H4 (cell line): ENCODE data around the gene HMGCS2. TPM values are rescaled to one million over a fixed set of nuclear protein-coding genes. Genes with fewer than 3 reads are reported as not detected.

Experiments used
- DNase-seq: peaks from one replicate; pipeline ENCODE4 v3.0.0-alpha.2; 2015; ENCODE audit warnings: low spot score
- total RNA-seq: library from RNA; depleted of rRNA; stranded (reverse); fragments of >200 nt; shearing (Covaris generic); gene quantifications from 2 replicates; pipeline ENCODE4 v1.2.3, GENCODE V29; 2014; rRNA removed

HMGCS2 gene
- total RNA-seq = 0.87 and 3.8 TPM in 2 replicates

GRCh38 chr1:119768778-119769177 is at the start of gene HMGCS2:
Gene HMGCS2, minus strand, starts transcription at chr1:119768905. Its CDS starts 61 bp downstream, at chr1:119768844.
- no peak for DNase-seq

GRCh38 chr1:119818181-119818580 is 49.5 kb upstream of the HMGCS2 start:
- no peak for DNase-seq

DNA sequence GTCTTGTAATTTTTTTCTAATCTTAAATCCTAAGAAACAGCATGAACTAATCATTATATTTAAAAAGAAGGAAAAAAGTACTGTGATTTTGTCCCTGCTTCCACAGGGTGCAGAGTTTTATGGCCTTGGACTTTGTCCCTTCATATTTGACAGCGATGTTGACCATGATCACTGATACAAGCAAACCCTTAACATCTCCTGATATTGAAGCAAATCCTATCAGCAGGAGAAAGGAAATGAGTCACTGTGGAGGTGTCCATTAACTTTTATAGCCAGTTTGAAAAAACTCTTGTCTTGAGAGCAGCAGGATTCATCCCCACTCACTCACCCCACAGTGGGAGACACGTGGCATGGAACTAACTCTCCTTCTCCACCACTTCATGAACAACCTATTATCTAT is 47.7 kb upstream of the HMGCS2 start:
- no peak for DNase-seq

- DNase-seq = no peak
Measured at GRCh38 chr1:119815928-119816327, 47.2 kb upstream of the HMGCS2 start.

- DNase-seq = no peak
Measured at GRCh38 chr1:119815361-119815760, 46.7 kb upstream of the HMGCS2 start.

DNA sequence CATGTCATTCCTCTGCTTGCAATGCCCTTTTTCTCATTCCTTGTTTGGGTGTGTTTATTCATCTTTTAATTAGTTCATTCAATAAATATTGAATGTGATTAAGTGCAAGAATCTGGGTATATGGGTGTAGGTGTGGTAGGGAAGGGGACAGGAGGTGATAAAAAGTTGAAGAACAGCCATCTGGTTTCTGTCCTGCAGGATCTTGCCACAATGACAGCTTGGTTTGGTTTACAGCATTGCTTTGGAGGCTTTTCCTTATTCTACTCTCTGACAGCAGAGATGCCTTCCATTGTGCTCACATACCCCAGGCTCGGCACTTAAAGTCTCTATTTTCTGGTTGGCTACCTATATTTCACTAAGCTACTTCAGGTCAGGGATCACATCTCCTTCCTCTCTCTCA is 45.6 kb upstream of the HMGCS2 start:
- DNase-seq = no peak

GRCh38 chr1:119811985-119812557 is 43.4 kb upstream of the HMGCS2 start:
- DNase-seq = no peak

DNA sequence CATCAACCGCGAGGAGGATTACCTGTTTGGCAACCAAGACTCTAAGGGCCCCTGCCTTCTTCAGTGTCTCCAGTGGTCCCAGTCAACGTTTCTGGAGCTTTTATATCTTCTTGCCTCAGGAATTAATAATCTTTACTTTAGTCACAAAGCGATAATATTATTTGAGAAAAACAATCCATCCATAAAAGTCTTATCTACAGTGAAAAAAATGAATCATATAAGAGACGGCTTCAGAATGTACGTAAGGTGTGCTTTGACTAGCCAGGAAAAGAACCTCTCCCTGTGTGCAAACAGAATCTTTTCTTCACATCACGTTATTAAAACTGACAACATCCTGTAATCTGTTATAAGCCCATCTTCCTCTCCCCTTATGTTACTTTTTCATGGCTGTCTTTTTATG is 42.7 kb upstream of the HMGCS2 start, which contains the start of gene REG4:
Gene REG4, minus strand, starts transcription at position 74 of the 400 bp plus-strand sequence. CDS start 2,691 bp downstream, outside the sequence.
- DNase-seq = no peak

DNA sequence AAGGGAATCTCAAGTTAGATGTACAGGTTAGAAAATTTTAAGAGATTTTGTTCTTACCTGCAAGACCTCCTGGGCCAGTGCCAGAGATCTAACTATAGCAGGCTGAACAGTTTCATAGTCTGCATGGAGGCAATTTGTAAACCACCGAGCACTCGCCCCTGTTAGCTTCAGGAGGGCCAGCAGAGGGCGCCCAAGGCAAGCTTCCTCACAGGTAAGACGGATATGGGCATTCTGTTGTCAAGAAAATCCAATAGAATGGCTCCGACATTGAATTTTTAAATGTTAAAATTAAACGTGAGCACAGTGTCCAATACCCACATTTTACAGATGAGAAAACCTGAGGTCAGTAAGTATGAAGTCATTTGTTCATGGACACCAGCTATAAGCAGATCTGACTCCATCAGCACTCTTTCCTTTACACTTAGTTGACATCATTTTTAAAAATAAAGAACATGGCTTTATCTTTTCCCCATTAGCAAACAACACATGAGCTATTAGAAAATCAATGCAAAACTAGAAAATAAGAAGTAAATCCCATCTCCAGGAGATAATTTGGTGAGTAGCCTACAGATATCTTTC is 40.4 kb upstream of the HMGCS2 start:
- peak; percentile 73 for DNase-seq

DNA sequence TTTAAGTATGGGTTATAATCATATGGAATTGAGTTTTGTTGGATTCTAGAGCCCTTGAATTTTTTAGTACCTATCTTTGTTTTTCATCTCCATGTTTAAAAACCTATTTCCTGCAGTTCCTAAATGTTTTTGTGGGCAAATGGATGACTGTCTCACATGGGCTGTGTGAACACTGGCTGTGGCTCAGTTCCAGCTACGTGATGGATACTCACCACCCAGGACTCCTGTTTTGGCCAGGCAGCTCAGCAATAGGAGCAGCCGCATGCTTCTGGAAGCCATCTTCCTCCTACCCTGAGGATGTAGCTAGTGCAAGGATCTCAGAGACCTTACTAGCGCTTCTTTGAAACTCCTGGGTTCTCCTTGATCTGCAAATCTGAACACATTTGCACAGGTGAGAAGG is 39.8 kb upstream of the HMGCS2 start:
- no peak for DNase-seq

GRCh38 chr1:119806489-119806888 is 37.8 kb upstream of the HMGCS2 start:
- no peak for DNase-seq

DNA sequence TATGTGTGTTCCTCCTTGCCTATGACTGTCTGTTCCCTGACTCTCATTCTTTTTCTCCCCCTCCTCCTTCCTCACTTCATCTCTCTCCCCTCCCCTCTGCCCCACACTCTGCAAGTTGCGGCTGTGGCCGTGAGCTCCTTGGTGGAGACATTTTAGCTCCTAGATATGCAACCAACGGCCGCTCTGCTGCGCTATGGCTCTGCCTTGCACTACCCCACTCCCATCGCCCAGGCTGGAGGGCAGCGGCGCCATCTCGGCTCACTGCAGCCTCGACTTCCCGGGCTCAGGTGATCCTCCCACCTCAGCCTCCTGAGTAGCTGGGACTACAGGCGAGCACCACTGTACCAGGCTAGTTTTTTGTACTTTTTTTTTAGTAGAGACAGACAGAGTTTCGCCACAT is 37.0 kb upstream of the HMGCS2 start:
- DNase-seq = no peak

GRCh38 chr1:119805247-119805646 is 36.5 kb upstream of the HMGCS2 start:
- no peak for DNase-seq

DNA sequence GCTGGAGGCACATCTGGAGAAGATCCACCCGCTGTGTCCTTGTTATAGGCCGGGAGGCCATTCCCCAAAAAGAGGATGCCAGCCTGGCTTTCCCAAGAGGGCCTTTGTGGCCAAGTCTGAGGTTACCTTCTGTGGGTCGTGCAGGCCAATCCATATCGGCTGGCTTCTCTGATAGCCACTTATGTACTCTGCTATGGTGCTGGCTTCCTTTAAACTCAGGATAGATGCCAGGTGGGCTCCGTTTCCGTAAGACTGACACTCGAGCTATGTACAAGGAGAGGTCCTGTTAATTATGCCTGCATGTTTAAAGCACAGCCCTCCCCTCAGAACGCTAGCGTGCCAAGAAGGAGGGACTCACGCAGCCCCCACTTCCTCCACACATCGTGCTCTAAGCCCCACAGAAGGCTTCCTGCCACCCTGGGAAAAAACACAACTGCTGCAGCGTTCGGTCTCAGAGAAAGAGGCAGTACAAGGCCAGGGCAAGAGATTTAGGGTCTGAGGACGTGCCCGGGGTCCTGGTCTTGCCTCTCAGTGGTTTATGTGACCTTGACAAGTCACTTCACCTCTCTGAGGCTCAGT is 31.0 kb upstream of the HMGCS2 start:
- no peak for DNase-seq

GRCh38 chr1:119799003-119799402 is 30.3 kb upstream of the HMGCS2 start:
- DNase-seq = no peak

- DNase-seq = no peak
Measured at GRCh38 chr1:119797606-119798005, 28.9 kb upstream of the HMGCS2 start.

- no peak for DNase-seq
Measured at GRCh38 chr1:119797162-119797561, 28.5 kb upstream of the HMGCS2 start.

DNA sequence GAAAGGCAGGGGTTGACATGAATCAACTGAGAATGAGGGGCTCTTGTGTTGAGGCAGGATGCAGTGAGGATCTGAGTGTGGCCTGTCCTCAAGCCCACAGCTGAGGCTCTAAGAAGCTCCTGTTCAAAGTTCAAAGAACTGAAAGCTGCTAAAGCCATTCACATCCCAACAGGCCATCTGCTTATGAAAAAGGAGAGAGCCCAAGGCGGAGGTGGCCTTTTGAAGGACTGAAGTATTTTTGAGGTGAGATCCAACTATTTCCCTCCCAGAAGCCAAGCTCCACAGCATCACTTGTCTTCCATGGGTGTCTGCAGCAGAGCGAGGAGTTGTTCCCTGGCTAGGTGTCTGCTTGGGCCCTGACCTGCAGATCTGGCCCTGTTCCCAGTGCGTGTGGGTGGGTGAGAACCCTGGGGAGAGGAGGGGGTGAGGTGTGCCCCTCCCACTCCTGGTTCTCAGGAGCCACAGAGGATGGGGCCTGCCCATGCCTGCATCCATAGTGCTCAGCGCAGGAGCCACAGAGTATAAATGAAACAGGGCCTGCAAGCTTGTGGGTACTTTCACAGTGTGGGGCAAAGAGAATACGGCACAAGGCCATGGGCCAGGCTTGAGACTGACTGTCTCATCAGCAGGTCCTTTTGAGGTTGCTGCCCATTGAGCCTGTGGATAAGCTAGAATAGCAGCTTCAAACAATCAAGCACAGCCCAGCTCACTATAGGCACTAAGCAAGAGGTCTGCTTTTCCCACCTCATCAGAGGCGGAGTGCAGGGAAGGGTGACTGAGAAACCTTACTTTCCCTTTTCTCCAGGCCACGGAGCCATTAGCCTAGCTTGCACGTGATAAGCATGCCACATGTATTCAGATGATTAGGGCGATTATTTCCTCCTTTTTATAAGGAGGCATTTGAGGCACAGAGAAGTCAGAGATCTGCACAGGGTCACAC is 26.8 kb upstream of the HMGCS2 start:
- DNase-seq = no peak

- no peak for DNase-seq
Measured at GRCh38 chr1:119794876-119795240, 26.2 kb upstream of the HMGCS2 start.

- no peak for DNase-seq
Measured at GRCh38 chr1:119794230-119794875, 25.6 kb upstream of the HMGCS2 start.

DNA sequence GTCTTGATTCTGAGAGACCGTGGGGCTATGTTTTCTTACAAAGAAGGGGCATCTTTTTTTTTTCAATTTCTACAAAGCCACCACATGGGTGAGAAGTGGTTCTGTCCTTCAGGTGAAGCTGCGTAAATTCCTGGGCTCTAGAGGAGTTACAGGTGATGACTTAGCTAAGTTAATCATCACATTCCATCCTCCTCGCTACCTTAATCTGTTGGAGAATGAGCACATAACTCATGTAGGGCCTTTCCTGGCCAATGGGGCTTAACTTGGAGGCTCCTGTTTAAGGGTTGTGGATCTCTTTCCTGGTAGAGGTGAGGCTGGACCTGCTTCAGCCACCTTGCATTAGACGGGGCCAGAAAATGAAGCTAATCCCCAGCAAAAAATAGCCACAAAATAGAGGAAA is 22.7 kb upstream of the HMGCS2 start:
- DNase-seq = no peak
